SU-DHL-6 (cell line): ENCODE measurements around the gene ZNF628.

Source experiments
- H2AFZ ChIP-seq: fragments of 200-600 bp; sonication (generic); 2 replicates; pipeline ENCODE4 v1.6.1; 2014; ENCODE audit warnings: low read depth, mild to moderate bottlenecking, moderate library complexity, mixed read lengths, antibody characterized with exemption, low read length; ENCODE audit not compliant: severe bottlenecking
- H3F3A ChIP-seq: fragments of 200-600 bp; shearing (Covaris generic); 2 replicates; pipeline ENCODE4 v1.6.0; 2016; ENCODE audit warnings: antibody characterized with exemption, mild to moderate bottlenecking; ENCODE audit not compliant: insufficient read depth
- H3K27ac ChIP-seq: fragments of 200-600 bp; sonication (generic); 2 replicates; pipeline ENCODE4 v1.5.1; 2016; ENCODE audit warnings: low read depth, mild to moderate bottlenecking, low read length, moderate library complexity, mixed read lengths
- H3K27me3 ChIP-seq: fragments of 200-600 bp; sonication (generic), shearing (Covaris generic); 2 replicates; pipeline ENCODE4 v1.6.0; 2014; ENCODE audit warnings: mild to moderate bottlenecking, low read length
- H3K36me3 ChIP-seq: fragments of 200-600 bp; sonication (generic); 2 replicates; pipeline ENCODE4 v1.6.1; 2014; ENCODE audit warnings: mild to moderate bottlenecking, low read length, mixed read lengths
- H3K4me2 ChIP-seq: fragments of 300-600, 200-600 bp; shearing (Covaris generic), sonication (generic); 2 replicates; pipeline ENCODE4 v1.6.0; 2014; ENCODE audit warnings: low read length, low read depth, mild to moderate bottlenecking; ENCODE audit not compliant: poor library complexity, severe bottlenecking
- H3K4me3 ChIP-seq: fragments of 200-600 bp; sonication (generic); 2 replicates; pipeline ENCODE4 v1.5.1; 2014; ENCODE audit warnings: antibody characterized with exemption, low read length, mild to moderate bottlenecking, mixed read lengths; ENCODE audit not compliant: insufficient read depth, poor library complexity, severe bottlenecking
- H3K79me2 ChIP-seq: fragments of 200-600 bp; sonication (generic); 2 replicates; pipeline ENCODE4 v1.6.1; 2014; ENCODE audit warnings: mild to moderate bottlenecking, low read length, moderate library complexity; ENCODE audit not compliant: insufficient read depth
- H3K9ac ChIP-seq: fragments of 200-600 bp; sonication (generic); 2 replicates; pipeline ENCODE4 v1.7.0; 2014; ENCODE audit warnings: mild to moderate bottlenecking, low read length
- H3K9me2 ChIP-seq: fragments of 200-600 bp; sonication (generic); replicated peaks from 2 replicates; pipeline ENCODE4 v1.6.1; 2014; ENCODE audit warnings: low read length; ENCODE audit not compliant: insufficient read depth
- H3K9me3 ChIP-seq: fragments of 200-600 bp; sonication (generic); 2 replicates; pipeline ENCODE4 v1.6.1; 2014; ENCODE audit warnings: low read length, mixed read lengths; ENCODE audit not compliant: insufficient read depth
- H4K20me1 ChIP-seq: fragments of 200-600 bp; sonication (generic); 2 replicates; pipeline ENCODE4 v1.6.1; 2014; ENCODE audit warnings: low read depth, mild to moderate bottlenecking, antibody characterized with exemption, low read length, moderate library complexity, mixed read lengths
- CTCF ChIP-seq: fragments of 200-600 bp; sonication (generic); IDR thresholded peaks from one replicate; pipeline ENCODE4 v1.5.1; 2017; ENCODE audit warnings: antibody characterized with exemption, mild to moderate bottlenecking, low read length, moderate library complexity; ENCODE audit not compliant: insufficient read depth, poor library complexity, severe bottlenecking
- EZH2phosphoT487 ChIP-seq: fragments of 200-600 bp; sonication (generic), shearing (Covaris generic); conservative IDR thresholded peaks from 2 replicates; pipeline ENCODE4 v1.6.1; 2018; ENCODE audit warnings: mild to moderate bottlenecking, antibody characterized with exemption, low read length, moderate library complexity, mixed read lengths

The ZNF628 gene

GRCh38 chr19:55479045-55479444 is 2.6 kb downstream of the ZNF628 start:
- Histone ChIP-seq H3K9me2 (no peaks in the 10 kb centered on the region), H4K20me1 (no peaks in the 10 kb centered on the region), H3K27me3 (no peaks in the 10 kb centered on the region), H3K27ac (no peak overlapping the region), H3K4me2 (no peak overlapping the region), H3K79me2 (peaks cover 14% of the 10 kb centered on the region; the same call in 1 of the 2 replicates), H3K4me3 (no peak overlapping the region), H3K9me3 (no peaks in the 10 kb centered on the region), H3K36me3 (no peaks in the 10 kb centered on the region), H3F3A (no peaks in the 10 kb centered on the region), H3K9ac (no peak overlapping the region), H2AFZ (no peak overlapping the region)
- TF ChIP-seq CTCF = no peak
- no peak for TF ChIP-seq EZH2phosphoT487

DNA sequence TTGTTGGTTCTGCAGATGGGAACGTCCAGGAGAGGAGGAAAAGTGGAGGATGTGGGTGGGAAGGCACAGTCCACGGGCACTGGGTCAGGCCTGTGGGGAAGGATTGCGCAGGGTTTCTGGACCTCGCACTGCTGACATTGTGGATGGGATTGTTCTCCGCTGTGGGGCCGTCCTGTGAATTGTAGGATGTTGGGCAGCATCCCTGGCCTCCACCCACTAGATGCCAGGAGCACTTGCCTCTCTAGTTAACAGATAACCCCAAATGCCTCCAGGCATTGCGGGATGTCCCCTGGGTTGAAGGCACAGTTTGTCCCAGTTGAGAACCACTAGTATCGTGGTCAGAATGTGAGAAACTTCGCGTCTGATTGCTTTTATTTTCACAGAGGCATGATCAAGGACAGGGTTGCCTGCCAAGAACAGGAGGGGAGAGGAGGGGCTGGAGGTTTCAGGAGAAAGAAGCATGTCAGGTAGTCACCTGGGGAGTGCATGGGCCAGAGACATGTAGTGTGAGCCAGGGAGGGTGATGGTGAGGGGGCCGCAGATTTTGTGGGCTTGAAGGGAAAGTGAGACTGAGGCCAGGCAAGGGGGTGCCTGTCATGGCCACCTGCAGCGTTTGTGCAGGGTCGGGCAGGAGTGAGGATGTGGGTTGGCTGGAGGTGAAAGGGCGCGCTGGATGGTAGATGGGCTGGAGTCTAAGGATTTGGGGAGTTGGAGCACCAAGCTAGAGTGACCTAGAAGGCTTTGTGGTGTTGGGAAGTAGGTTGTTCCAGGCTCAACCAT is 3.2 kb downstream of the ZNF628 start:
- Histone ChIP-seq H3K9me3 (no peaks in the 10 kb centered on the region), H3F3A (no peaks in the 10 kb centered on the region), H3K4me3 (no peak overlapping the region), H3K79me2 (peaks cover 14% of the 10 kb centered on the region; the same call in 1 of the 2 replicates), H3K4me2 (no peak overlapping the region), H3K27me3 (no peaks in the 10 kb centered on the region), H4K20me1 (no peaks in the 10 kb centered on the region), H3K27ac (no peak overlapping the region), H3K9ac (no peak overlapping the region), H3K36me3 (no peaks in the 10 kb centered on the region), H2AFZ (no peak overlapping the region), H3K9me2 (no peaks in the 10 kb centered on the region)
- no peak for TF ChIP-seq EZH2phosphoT487

- TF ChIP-seq EZH2phosphoT487 (no peak), CTCF (no peak)
- Histone ChIP-seq H3K4me2 (no peak overlapping the region), H3K9me3 (no peaks in the 10 kb centered on the region)
These were observed 4.9 kb downstream of the ZNF628 start for GRCh38 chr19:55481148-55481793.

GRCh38 chr19:55481794-55482155 is 5.4 kb downstream of the ZNF628 start:
- Histone ChIP-seq H3K27ac (no peak overlapping the region), H3K79me2 (peaks cover 14% of the 10 kb centered on the region; the same call in 1 of the 2 replicates), H3K36me3 (no peaks in the 10 kb centered on the region), H3K9me3 (no peaks in the 10 kb centered on the region), H3K4me2 (no peak overlapping the region), H3K4me3 (no peak overlapping the region), H2AFZ (no peak overlapping the region), H3K9ac (no peak overlapping the region), H3K27me3 (no peaks in the 10 kb centered on the region), H3F3A (no peaks in the 10 kb centered on the region), H3K9me2 (no peaks in the 10 kb centered on the region), H4K20me1 (no peaks in the 10 kb centered on the region)
- TF ChIP-seq EZH2phosphoT487 (no peak), CTCF (no peak)

More at GRCh38 chr19:55481148-55481793, 4.9 kb downstream of the ZNF628 start:
- Histone ChIP-seq H3K36me3 (no peaks in the 10 kb centered on the region), H3K9me2 (no peaks in the 10 kb centered on the region), H3K4me3 (no peak overlapping the region), H4K20me1 (no peaks in the 10 kb centered on the region), H3K27me3 (no peaks in the 10 kb centered on the region), H3K9ac (no peak overlapping the region), H2AFZ (no peak overlapping the region), H3F3A (no peaks in the 10 kb centered on the region), H3K27ac (no peak overlapping the region), H3K79me2 (peaks cover 14% of the 10 kb centered on the region; the same call in 1 of the 2 replicates)
